Suprapubic skin (tissue), 4 donors: Measurements from ENCODE around the gene DDIT4.

Experiments
- CTCF ChIP-seq, 2 donors: fragments of 200-600 bp in 1 of 2; fragments of 450-650 bp in 1 of 2; sonication (generic) in 1 of 2; IDR thresholded peaks; one replicate each; pipeline ENCODE4 v1.5.1; 2016 to 2019; ENCODE audit warnings: antibody characterized with exemption in 2 of 2, mild to moderate bottlenecking in 1 of 2, moderate library complexity in 1 of 2
- EP300 ChIP-seq: sonication (generic); formaldehyde crosslinking; IDR thresholded peaks from one replicate; pipeline ENCODE4 v1.6.1; 2017; ENCODE audit warnings: antibody characterized with exemption
- POLR2A ChIP-seq, 2 donors: fragments of 450-650 bp; IDR thresholded peaks; one replicate each; pipeline ENCODE4 v1.6.1; 2017; ENCODE audit warnings: antibody characterized with exemption in 2 of 2, mild to moderate bottlenecking in 2 of 2, moderate library complexity in 2 of 2
- POLR2AphosphoS5 ChIP-seq, 3 donors: sonication (generic); formaldehyde crosslinking; IDR thresholded peaks; one replicate each; pipeline ENCODE4 v1.6.1; 2017; ENCODE audit warnings: antibody characterized with exemption in 3 of 3

DNA sequence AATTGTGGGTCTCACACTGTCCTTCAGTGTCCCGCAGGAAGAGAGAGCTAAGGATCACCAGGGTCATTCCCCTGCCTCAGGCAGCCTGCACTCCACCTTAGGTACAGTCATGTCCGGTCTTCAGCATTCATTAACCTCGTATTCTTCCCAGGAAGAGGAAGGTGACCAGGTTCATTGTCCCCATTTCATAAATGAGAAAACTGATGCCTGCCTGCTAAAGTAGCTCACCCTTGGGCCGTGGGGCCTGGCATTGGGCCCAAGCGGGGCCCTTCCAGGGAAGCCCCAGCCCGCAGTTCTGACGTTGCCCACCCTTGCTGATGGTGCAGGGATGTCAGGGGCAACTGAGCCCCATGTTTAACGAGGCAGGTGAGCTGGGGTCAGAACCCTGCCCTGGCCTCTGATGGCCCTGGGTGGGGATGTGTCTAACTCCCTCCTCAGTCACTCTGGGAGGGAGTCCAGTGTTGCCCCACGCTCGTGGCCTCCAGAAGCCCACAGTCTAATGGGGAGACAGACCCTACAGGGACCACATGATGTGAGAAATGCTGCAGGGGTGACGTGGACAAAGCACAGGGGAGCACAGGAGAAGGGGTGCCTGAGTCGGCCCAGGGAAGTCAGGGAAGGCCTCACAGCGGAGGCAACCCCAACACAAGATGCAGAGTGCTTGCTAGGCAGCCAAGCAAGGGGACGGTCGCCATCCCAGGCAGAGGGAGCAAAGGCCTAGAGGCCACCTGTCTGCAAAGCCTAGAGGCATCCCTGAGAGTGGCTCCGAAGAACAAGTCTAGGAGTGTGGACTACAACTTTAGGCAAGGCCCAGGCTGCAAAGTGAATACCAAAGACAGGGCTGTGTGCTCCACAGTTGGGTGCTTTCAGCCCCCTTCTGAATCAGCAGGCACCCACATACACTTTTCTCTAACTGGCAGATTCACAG, 25.1 kb downstream of the DDIT4 start:
- TF ChIP-seq POLR2A (IDR thresholded peaks at IDR 0.05) (no peak), CTCF (IDR thresholded peaks at IDR 0.05) (no peak), POLR2AphosphoS5 (IDR thresholded peaks at IDR 0.05) (no peak), EP300 (no peak)
